NAMALWA (cell line): ENCODE results near the gene PAX5.

Source experiments
- DNase-seq: peaks from one replicate; pipeline ENCODE4 v3.0.0-alpha.2; 2015; ENCODE audit warnings: low spot score

Gene PAX5

GRCh38 chr9:36855448-36856315 is 178.4 kb downstream of the PAX5 start:
- peak; percentile 53 for DNase-seq

GRCh38 chr9:36854751-36855150 is 179.3 kb downstream of the PAX5 start:
- no peak for DNase-seq

- DNase-seq = no peak
Observed at GRCh38 chr9:36854034-36854433, 180.0 kb downstream of the PAX5 start.

- DNase-seq = no peak
Observed at GRCh38 chr9:36853233-36853632, 180.8 kb downstream of the PAX5 start.

GRCh38 chr9:36849943-36850342 is 184.1 kb downstream of the PAX5 start:
- DNase-seq = no peak

- no peak for DNase-seq
Observed at GRCh38 chr9:36848946-36849345, 185.1 kb downstream of the PAX5 start.

- no peak for DNase-seq
Observed at GRCh38 chr9:36847781-36848673, 186.0 kb downstream of the PAX5 start.

GRCh38 chr9:36846621-36847020 is 187.4 kb downstream of the PAX5 start:
- DNase-seq = no peak

- DNase-seq = peak; percentile 27
Observed at GRCh38 chr9:36845844-36846243, 188.2 kb downstream of the PAX5 start.

GRCh38 chr9:36844961-36845360 is 189.1 kb downstream of the PAX5 start:
- no peak for DNase-seq

GRCh38 chr9:36843964-36844363 is 190.1 kb downstream of the PAX5 start:
- DNase-seq = no peak

GRCh38 chr9:36842560-36843530 is 191.2 kb downstream of the PAX5 start:
- DNase-seq = no peak

GRCh38 chr9:36840898-36841536 is 193.1 kb downstream of the PAX5 start:
- DNase-seq = no peak

- no peak for DNase-seq
Observed at GRCh38 chr9:36839131-36839885, 194.8 kb downstream of the PAX5 start.

GRCh38 chr9:36837431-36838405 is 196.3 kb downstream of the PAX5 start:
- DNase-seq = no peak

GRCh38 chr9:36836486-36836885 is 197.6 kb downstream of the PAX5 start:
- no peak for DNase-seq

- DNase-seq = no peak
Observed at GRCh38 chr9:36835271-36835996, 198.6 kb downstream of the PAX5 start.

GRCh38 chr9:36834736-36835135 is 199.3 kb downstream of the PAX5 start:
- no peak for DNase-seq

GRCh38 chr9:36833954-36834353 is 200.1 kb downstream of the PAX5 start:
- peak; percentile 26 for DNase-seq
